Measurements from ENCODE around the gene KBTBD12.
"Not testable (repeated sequence)": the region's sequence is repeated elsewhere in the genome, so short reads cannot be mapped to it uniquely, and the experiment has no call there.

DNA sequence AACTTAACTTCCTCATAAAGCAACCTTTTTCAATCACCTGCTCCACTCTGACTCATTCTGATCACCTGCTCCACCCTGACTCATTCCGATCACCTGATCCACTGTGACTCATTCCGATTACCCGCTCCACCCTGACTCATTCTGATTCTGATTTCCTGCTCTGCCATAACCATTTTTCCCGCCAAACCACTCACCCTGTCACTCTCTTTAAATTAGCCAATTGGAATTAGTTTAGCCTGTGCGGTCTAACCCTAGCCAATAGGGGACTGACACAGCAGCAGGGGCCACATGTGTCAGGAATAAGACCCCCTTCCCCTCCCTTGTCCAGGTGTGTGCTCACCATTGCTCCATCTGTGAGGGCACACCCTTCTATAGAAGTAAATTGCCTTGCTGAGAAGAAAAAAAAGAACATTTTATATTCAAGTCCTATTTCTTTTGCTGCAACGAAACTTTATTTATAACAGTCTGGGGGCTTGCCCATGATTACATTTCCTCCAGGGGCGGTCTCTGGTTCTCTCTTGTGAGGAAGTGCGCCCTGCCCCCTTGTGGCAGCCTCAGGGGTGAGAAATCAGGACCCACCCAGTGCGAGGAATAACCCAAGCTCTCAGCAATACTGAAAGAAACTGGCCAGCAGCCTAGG, 24.3 kb upstream of the KBTBD12 start:
- TF ChIP-seq, protein P1, sequence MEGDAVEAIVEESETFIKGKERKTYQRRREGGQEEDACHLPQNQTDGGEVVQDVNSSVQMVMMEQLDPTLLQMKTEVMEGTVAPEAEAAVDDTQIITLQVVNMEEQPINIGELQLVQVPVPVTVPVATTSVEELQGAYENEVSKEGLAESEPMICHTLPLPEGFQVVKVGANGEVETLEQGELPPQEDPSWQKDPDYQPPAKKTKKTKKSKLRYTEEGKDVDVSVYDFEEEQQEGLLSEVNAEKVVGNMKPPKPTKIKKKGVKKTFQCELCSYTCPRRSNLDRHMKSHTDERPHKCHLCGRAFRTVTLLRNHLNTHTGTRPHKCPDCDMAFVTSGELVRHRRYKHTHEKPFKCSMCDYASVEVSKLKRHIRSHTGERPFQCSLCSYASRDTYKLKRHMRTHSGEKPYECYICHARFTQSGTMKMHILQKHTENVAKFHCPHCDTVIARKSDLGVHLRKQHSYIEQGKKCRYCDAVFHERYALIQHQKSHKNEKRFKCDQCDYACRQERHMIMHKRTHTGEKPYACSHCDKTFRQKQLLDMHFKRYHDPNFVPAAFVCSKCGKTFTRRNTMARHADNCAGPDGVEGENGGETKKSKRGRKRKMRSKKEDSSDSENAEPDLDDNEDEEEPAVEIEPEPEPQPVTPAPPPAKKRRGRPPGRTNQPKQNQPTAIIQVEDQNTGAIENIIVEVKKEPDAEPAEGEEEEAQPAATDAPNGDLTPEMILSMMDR (IDR thresholded peaks at IDR 0.05; ENCODE audit: low read depth, low read length), result peak; percentile 9
- TF ChIP-seq POLR2A (IDR thresholded peaks at IDR 0.05; ENCODE audit: extremely low read depth, insufficient read length), result not testable (repeated sequence)
- TF ChIP-seq, protein P2, sequence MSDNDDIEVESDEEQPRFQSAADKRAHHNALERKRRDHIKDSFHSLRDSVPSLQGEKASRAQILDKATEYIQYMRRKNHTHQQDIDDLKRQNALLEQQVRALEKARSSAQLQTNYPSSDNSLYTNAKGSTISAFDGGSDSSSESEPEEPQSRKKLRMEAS (IDR thresholded peaks at IDR 0.05; ENCODE audit: low read depth, low read length), result not testable (repeated sequence)

Data from NB4 (cell line).